ENCODE data around the gene C3orf33. TPM values are rescaled to one million over a fixed set of nuclear protein-coding genes. Genes with fewer than 3 reads are reported as not detected.
"Not testable (repeated sequence)": the region's sequence is repeated elsewhere in the genome, so short reads cannot be mapped to it uniquely, and the experiment has no call there.

The C3orf33 gene
- total RNA-seq, 4 donors from 2014 or later, result 8.9 to 16.3 (median 10.7) TPM

DNA sequence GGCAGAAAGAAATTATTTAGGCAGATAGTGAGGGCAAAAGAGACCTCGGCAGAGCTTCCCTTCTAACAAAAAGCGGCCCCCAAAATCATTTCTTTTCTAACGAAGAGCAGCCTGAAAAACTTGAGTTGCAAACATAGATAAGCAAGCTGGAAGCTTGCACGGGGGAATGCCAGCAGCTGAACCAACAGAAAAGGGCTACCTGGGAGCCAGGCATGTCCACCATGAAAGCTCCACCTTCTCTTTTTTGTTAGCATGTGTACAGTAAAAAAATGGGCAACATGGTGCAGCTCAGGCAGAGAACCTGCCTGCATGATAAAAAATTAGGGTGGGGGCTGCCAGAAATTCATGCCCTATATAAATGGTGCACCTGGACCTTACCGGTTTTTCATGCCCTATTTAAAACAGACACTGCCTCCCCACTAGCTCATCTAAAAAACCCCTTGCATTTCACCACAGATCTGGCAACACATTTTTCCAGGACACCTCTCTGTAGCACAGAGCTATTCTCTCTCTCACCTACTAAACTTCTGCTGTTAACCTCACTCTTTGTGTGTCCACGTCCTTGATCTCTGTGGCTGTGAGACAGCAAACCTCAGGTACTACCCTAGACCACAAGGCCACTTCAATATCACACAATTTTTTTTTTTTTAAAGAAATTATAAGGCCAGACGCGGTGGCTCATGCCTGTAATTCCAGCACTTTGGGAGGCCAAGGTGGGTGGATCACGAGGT lies 29.4 kb upstream of the C3orf33 start:
- Histone ChIP-seq H3K27ac (no peak overlapping the region), H3K36me3 (peaks cover 0 to 6% of the 10 kb centered on the region in 2 donors), H3K9me3 (no peaks in the 10 kb centered on the region), H3K4me3 (replicated peaks in 1 of 3) (no peak overlapping the region), H3K4me1 (no peaks in the 10 kb centered on the region), H3K27me3 (no peaks in the 10 kb centered on the region)
- intact Hi-C loops (cut with DNase I), result no loop called here
- WGBS, 2 donors, result 95 to 97% methylated on average over 9 of the region's 9 CpGs
- TF ChIP-seq POLR2A (IDR thresholded peaks at IDR 0.05), result no peak
- TF ChIP-seq, protein P1, sequence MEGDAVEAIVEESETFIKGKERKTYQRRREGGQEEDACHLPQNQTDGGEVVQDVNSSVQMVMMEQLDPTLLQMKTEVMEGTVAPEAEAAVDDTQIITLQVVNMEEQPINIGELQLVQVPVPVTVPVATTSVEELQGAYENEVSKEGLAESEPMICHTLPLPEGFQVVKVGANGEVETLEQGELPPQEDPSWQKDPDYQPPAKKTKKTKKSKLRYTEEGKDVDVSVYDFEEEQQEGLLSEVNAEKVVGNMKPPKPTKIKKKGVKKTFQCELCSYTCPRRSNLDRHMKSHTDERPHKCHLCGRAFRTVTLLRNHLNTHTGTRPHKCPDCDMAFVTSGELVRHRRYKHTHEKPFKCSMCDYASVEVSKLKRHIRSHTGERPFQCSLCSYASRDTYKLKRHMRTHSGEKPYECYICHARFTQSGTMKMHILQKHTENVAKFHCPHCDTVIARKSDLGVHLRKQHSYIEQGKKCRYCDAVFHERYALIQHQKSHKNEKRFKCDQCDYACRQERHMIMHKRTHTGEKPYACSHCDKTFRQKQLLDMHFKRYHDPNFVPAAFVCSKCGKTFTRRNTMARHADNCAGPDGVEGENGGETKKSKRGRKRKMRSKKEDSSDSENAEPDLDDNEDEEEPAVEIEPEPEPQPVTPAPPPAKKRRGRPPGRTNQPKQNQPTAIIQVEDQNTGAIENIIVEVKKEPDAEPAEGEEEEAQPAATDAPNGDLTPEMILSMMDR (IDR thresholded peaks at IDR 0.05), result no peak
- DNase-seq, result no peak

DNA sequence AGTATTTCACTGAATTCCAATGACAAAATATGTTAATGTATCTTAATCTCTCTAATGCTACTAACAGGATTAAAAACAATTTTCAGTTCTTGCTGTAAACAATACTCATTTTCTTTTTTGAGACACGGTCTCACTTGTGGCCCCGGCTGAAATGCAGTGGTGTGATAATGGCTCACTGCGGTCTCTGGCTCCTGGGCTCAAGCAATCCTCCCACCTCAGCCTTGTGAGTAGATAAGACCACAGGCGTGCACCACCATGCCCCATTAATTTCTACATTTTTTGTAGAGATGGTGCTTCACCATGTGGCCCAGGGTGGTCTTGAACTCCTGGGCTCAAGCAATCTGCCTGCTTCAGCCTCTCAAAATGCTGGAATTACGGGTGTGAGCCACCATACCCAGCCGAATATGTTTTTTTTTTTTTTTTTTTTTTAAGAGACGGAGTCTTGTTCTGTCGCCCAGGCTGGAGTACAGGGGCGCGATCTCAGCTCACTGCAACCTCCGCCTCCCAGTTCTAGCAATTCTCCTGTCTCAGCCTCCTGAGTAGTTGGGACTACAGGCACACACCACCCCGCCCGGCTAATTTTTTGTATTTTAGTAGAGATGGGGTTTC lies 22.5 kb upstream of the C3orf33 start:
- H3K4me1 ChIP-seq; DNase-seq; H3K4me3 ChIP-seq (replicated peaks in 1 of 3); intact Hi-C loops (cut with DNase I); H3K9me3 ChIP-seq; H3K27ac ChIP-seq; H3K27me3 ChIP-seq: not testable (repeated sequence)
- peaks cover 8 to 15% of the 10 kb centered on the region in 2 donors for H3K36me3 ChIP-seq
- WGBS, 2 donors, result 96 to 97% methylated on average over 13 of the region's 13 CpGs

DNA sequence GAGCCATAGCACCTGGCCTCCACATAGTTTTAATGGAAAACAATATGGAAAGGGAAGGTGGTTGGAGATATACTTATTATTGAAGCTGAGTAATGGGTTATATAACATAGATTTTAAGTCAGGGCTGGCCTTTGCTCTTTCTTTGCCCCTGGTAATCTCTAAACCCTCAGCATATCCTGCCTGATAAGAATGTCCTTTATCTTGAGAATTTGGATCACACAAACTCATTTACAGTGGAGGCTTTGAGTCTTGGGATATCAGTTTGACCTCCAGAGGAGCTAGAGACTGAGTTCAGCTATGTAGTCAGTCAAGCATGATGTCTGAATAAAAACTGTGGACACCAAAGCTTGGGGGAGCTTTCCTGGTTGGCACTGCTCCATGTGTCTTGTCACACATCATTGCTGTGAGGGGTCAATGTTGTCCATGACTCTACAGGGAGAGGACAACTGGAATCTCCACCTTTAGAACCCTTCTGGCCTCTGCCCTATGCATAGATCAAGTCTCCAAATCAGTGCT lies 9.0 kb upstream of the C3orf33 start:
- H3K36me3 ChIP-seq, result no peaks in the 10 kb centered on the region
- peaks cover 0 to 3% of the 10 kb centered on the region in 2 donors for H3K4me1 ChIP-seq
- H3K4me3 ChIP-seq (replicated peaks in 1 of 3), result no peak overlapping the region
- DNase-seq, result no peak
- TF ChIP-seq POLR2A (IDR thresholded peaks at IDR 0.05), result no peak
- TF ChIP-seq, protein P1 (IDR thresholded peaks at IDR 0.05), result no peak
- intact Hi-C loops (cut with DNase I), result no loop called here
- H3K9me3 ChIP-seq, result no peaks in the 10 kb centered on the region
- no peak overlapping the region for H3K27ac ChIP-seq
- H3K27me3 ChIP-seq, result no peaks in the 10 kb centered on the region

DNA sequence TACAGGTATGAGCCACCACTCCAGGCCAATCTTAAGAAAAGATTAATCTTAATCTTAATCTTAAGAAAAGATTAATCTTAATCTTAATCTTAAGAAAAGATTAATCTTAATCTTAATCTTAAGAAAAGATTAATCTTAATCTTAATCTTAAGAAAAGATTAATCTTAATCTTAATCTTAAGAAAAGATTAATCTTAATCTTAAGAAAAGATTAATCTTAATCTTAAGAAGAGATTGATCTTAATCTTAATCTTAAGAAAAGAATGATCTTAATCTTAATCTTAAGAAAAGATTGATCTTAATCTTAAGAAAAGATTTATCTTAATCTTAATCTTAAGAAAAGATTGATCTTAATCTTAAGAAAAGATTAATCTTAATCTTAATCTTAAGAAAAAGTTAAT lies 7.1 kb upstream of the C3orf33 start:
- H3K36me3 ChIP-seq; H3K9me3 ChIP-seq; H3K27me3 ChIP-seq; H3K27ac ChIP-seq; intact Hi-C loops (cut with DNase I); H3K4me3 ChIP-seq (replicated peaks in 1 of 3); DNase-seq: not testable (repeated sequence)
- H3K4me1 ChIP-seq, result peaks cover 0 to 14% of the 10 kb centered on the region in 2 donors

GRCh38 chr3:155809181-155809580 lies 3.1 kb upstream of the C3orf33 start:
- no peaks in the 10 kb centered on the region for H3K9me3 ChIP-seq
- no peaks in the 10 kb centered on the region for H3K27me3 ChIP-seq
- no peak for DNase-seq
- TF ChIP-seq, protein P1 (IDR thresholded peaks at IDR 0.05), result no peak
- TF ChIP-seq POLR2A (IDR thresholded peaks at IDR 0.05), result no peak
- H3K27ac ChIP-seq, result no peak overlapping the region
- peaks cover 5 to 14% of the 10 kb centered on the region in 2 donors for H3K4me1 ChIP-seq
- no peaks in the 10 kb centered on the region for H3K36me3 ChIP-seq
- intact Hi-C loops (cut with DNase I), result loop anchor here (10.0 kb wide), 1 partner anchor 66 kb away; the partner anchor contains the start of gene GMPS
- no peak overlapping the region for H3K4me3 ChIP-seq (replicated peaks in 1 of 3)

DNA sequence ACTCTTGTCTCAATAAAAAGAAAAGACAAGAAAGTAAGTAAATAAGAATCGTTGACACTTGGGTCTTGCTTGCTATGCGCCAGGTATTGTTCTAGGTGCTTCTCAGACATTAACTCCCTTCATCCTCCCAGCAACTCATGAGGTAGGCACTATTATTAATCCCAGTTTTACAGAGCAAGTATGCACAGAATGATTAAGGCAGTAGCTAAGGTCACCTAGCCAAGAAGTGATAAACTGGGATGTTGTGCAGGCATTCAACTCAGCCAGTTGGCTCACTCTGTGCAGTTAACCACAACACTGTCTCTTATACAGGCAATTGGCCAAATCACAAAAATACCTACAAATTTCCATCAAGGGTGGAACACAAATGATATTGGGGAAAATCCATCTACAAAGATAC lies 1.7 kb upstream of the C3orf33 start:
- Histone ChIP-seq H3K4me1 (peaks cover 5 to 14% of the 10 kb centered on the region in 2 donors), H3K36me3 (no peaks in the 10 kb centered on the region), H3K27ac (no peak overlapping the region), H3K27me3 (no peaks in the 10 kb centered on the region), H3K9me3 (no peaks in the 10 kb centered on the region), H3K4me3 (replicated peaks in 1 of 3) (no peak overlapping the region)
- DNase-seq, result no peak
- WGBS, 2 donors, result 86 to 97% methylated on average over 2 of the region's 2 CpGs
- TF ChIP-seq POLR2A (IDR thresholded peaks at IDR 0.05), result no peak
- TF ChIP-seq, protein P1 (IDR thresholded peaks at IDR 0.05), result no peak
- intact Hi-C loops (cut with DNase I), result loop anchor here (10.0 kb wide), 1 partner anchor 67 kb away; the partner anchor contains the start of gene GMPS

All from thyroid gland (tissue), 4 donors.